Heart left ventricle (tissue), 16 donors: Measurements from ENCODE around the gene FHOD1. TPM values are rescaled to one million over a fixed set of nuclear protein-coding genes. Genes with fewer than 3 reads are reported as not detected.

ENCODE experiments used
- ATAC-seq, 4 donors: fragments of 200-7000 bp; cut with Tn5 transposase; one replicate each; pipeline ENCODE4 v1.9.1; 2020 to 2022; ENCODE audit warnings: moderate library complexity in 4 of 4, mild to moderate bottlenecking in 3 of 4, moderate number of reproducible peaks in 1 of 4
- DNase-seq, 5 donors: peaks; one replicate each; pipeline ENCODE4 v3.0.0-alpha.2; 2020
- H3K27ac ChIP-seq, 12 donors: fragments of 200-600 bp; sonication (generic) in 4 of 12; one replicate each; pipeline versions ENCODE4 v1.5.0 to v1.8.0; 2016 to 2022; ENCODE audit warnings: mild to moderate bottlenecking in 2 of 12
- H3K27me3 ChIP-seq, 9 donors: fragments of 200-600 bp; sonication (generic) in 2 of 9; one replicate each; pipeline versions ENCODE4 v1.5.1 to v1.8.0; 2016 to 2022; ENCODE audit warnings: mild to moderate bottlenecking in 3 of 9
- H3K36me3 ChIP-seq, 9 donors: fragments of 200-600 bp; sonication (generic) in 2 of 9; one replicate each; pipeline versions ENCODE4 v1.5.0 to v1.8.0; 2018 to 2022; ENCODE audit warnings: mild to moderate bottlenecking in 2 of 9
- H3K4me1 ChIP-seq, 12 donors: fragments of 200-600 bp; sonication (generic) in 4 of 12; one replicate each; pipeline versions ENCODE4 v1.5.0 to v1.8.0; 2016 to 2022; ENCODE audit warnings: mild to moderate bottlenecking in 3 of 12
- H3K4me3 ChIP-seq, 12 donors: fragments of 200-600 bp; sonication (generic) in 4 of 12; one replicate each; pipeline versions ENCODE4 v1.5.0 to v1.8.0; 2017 to 2022; ENCODE audit warnings: mild to moderate bottlenecking in 9 of 12, moderate library complexity in 4 of 12
- H3K9me3 ChIP-seq, 12 donors: fragments of 200-600 bp; sonication (generic) in 4 of 12; one replicate each; pipeline versions ENCODE4 v1.5.0 to v1.8.0; 2016 to 2022; ENCODE audit warnings: mild to moderate bottlenecking in 1 of 12
- POLR2A ChIP-seq, 2 donors: fragments of 450-650 bp; IDR thresholded peaks; one replicate each; pipeline ENCODE4 v1.6.1; 2017; ENCODE audit warnings: antibody characterized with exemption in 2 of 2, mild to moderate bottlenecking in 2 of 2, moderate library complexity in 2 of 2
- WGBS, 4 donors: extraction: QIAGEN DNeasy Blood & Tissue Kit in 2 of 4; methylation state at CpG; one replicate each; pipeline versions ENCODE4 v1.1.5 to v1.1.7; 2013 to 2018; 5-methylcytosine and 5-hydroxymethylcytosine counted together
- intact Hi-C, 10 donors: fragments of 100-400 bp; cut with DNase I; formaldehyde crosslinking; loops; one replicate each; pipeline versions ENCODE4 v1.11.1 to v1.14.2; 2022
- polyA plus RNA-seq, 2 donors: library from polyadenylated mRNA; stranded (reverse); fragments of 200-250 nt; gene quantifications; one replicate each; pipeline ENCODE4 v1.2.3, GENCODE V29; 2013
- total RNA-seq, 9 donors: library from RNA; depleted of rRNA in 2 of 9; stranded (reverse); fragments of >200 nt in 2 of 9; fragmentation: NEBNext Ultra II Directional in 3 of 9; extraction: Animal tissue kit (Norgen Biotek cat#: 25700) in 3 of 9; gene quantifications; one replicate each; pipeline versions ENCODE4 v1.1.0 to v1.2.4, GENCODE V29; 2016 to 2023
- TF ChIP-seq, protein P1 (sequence below), 12 donors: fragments of 200-600 bp; sonication (generic) in 4 of 12; IDR thresholded peaks; one replicate each; pipeline versions ENCODE4 v1.5.0 to v1.8.0; 2018 to 2022; ENCODE audit warnings: antibody characterized with exemption in 12 of 12, mild to moderate bottlenecking in 5 of 12
- donor health status: ischemic (EF 13 %, LVEDD 7.1; RV severe dilation, severe dysfunction).
- donor health status: healthy with polysubstance abuse.
- donor health status: DM: no; HTN: yes; CAD: no.
- donor health status: DM: no; HTN: no; CAD: no.
- donor health status: ischemic (EF 25% LVEDD 6.9; RV normal size, moderate dysfunction).
- donor health status: ischemic (EF 25% LVEDD 5.7; RV mildly dilated, moderate dysfunction).
- donor health status: healthy.
- donor health status: DM: yes; HTN: yes; CAD: no.
- donor health status: ischemic (EF 35%, LVEDD 5.7; RV mildly dilated, moderate dysfunction).
- donor health status: nonischemic (EF 11% LVEDD 7.7; RV severe dilation, severe dysfunction).
- donor health status: DM: yes; HTN: yes; CAD: no.
- donor health status: PGD.
- donor health status: ischemic (EF 29% LVEDD 5.4; RV normal size, mild dysfunction).
- donor health status: nonischemic (EF 23%, LVEDD 6.1; RV moderate dilation, normal function).

FHOD1 gene
- total and polyA plus RNA-seq, 11 donors, result 9.6 to 30.3 (median 18.0) TPM

DNA sequence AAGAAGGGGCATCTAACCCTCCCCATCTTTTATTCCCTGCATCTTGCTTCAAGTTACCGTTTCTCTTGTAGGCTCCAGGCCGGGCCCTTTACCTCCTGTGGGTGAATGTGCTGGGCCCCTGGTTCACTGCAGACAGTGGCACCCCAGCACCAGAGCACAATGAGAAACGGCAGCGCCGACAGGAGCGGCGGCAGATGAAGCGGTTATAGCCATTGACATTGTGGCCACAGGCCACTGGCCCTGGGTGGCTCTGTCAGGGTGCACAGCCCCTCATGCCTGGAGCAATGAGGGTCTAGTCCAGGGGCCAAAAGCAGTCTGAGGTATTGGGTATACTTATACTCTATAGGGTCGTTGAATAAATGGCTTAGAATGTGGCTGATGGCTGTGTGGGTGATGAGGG, 18.4 kb downstream of the FHOD1 start:
- DNase-seq (peak in 2 of 5 donors; percentile 13 to 25), ATAC-seq (no peak)
- Histone ChIP-seq H3K9me3 (no peaks in the 10 kb centered on the region), H3K4me3 (no peak overlapping the region), H3K27me3 (no peaks in the 10 kb centered on the region), H3K4me1 (peaks cover 2 to 32% (median 17%) of the 10 kb centered on the region in 12 donors), H3K27ac (no peak overlapping the region), H3K36me3 (peaks cover 0 to 60% (median 58%) of the 10 kb centered on the region in 9 donors)
- intact Hi-C loops, result loop anchor here in 4 of 10 donors (5.0 kb wide), 1 partner anchor 37 kb away; the partner anchor contains the start of genes E2F4 (in 4 of the 4) and EXOC3L1 (in 4 of the 4)
- WGBS, 4 donors, result 82 to 89% (median 84%) methylated on average over 4 to 9 of the region's 9 CpGs
- TF ChIP-seq POLR2A (IDR thresholded peaks at IDR 0.05), result no peak
- TF ChIP-seq, protein P1, sequence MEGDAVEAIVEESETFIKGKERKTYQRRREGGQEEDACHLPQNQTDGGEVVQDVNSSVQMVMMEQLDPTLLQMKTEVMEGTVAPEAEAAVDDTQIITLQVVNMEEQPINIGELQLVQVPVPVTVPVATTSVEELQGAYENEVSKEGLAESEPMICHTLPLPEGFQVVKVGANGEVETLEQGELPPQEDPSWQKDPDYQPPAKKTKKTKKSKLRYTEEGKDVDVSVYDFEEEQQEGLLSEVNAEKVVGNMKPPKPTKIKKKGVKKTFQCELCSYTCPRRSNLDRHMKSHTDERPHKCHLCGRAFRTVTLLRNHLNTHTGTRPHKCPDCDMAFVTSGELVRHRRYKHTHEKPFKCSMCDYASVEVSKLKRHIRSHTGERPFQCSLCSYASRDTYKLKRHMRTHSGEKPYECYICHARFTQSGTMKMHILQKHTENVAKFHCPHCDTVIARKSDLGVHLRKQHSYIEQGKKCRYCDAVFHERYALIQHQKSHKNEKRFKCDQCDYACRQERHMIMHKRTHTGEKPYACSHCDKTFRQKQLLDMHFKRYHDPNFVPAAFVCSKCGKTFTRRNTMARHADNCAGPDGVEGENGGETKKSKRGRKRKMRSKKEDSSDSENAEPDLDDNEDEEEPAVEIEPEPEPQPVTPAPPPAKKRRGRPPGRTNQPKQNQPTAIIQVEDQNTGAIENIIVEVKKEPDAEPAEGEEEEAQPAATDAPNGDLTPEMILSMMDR (IDR thresholded peaks at IDR 0.05), result no peak

DNA sequence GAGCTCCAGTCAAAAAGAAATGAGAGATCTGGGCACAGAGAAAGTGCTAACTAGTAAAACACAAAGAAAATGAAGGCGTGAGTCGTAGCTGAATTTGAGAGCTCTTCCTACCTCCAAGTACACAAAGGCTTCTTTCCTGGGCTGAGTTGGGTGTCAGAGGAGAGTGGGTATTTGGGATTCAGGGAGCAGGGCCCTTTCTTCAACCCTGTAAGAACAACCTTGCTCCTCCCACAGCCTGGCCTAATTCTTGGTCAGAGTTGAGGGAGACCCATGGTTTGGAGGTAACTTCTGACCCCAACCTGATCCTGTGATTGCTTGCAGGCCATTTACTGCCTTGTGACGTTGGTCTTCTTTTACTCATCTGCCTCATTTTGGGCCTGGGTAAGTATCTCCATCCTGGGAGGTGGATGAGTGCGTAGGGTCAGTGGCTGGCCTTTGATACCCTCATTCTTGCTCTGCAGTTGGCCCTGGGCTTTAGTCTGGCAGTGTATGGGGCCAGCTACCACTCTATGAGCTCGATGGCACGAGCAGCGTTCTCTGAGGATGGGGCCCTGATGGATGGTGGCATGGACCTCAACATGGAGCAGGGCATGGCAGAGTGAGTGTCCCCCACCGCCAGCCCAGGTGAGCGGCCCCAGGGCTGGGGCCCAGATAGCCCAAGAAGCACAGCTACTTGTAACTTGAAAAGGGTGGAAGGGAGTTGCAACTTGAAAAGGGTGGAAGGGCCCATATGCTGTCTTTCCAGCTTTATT, 19.1 kb downstream of the FHOD1 start:
- intact Hi-C loops, result loop anchor here in 4 of 10 donors (5.0 kb wide), 1 partner anchor 36 kb away; the partner anchor contains the start of genes E2F4 (in 4 of the 4) and EXOC3L1 (in 4 of the 4)
- DNase-seq (peak in 3 of 5 donors; percentile 20 to 53 (median 26)), ATAC-seq (no peak)
- WGBS, 4 donors, result 79 to 87% (median 86%) methylated on average over 7 to 9 of the region's 9 CpGs
- no peak for TF ChIP-seq POLR2A (IDR thresholded peaks at IDR 0.05)
- TF ChIP-seq, protein P1 (IDR thresholded peaks at IDR 0.05), result no peak
- Histone ChIP-seq H3K27ac (no peak overlapping the region), H3K27me3 (no peaks in the 10 kb centered on the region), H3K4me3 (peak overlapping the region in 9 of 12 donors; percentile 68 to 97 (median 86)), H3K9me3 (no peaks in the 10 kb centered on the region), H3K4me1 (peaks cover 2 to 32% (median 17%) of the 10 kb centered on the region in 12 donors), H3K36me3 (peaks cover 0 to 55% (median 51%) of the 10 kb centered on the region in 9 donors)

DNA sequence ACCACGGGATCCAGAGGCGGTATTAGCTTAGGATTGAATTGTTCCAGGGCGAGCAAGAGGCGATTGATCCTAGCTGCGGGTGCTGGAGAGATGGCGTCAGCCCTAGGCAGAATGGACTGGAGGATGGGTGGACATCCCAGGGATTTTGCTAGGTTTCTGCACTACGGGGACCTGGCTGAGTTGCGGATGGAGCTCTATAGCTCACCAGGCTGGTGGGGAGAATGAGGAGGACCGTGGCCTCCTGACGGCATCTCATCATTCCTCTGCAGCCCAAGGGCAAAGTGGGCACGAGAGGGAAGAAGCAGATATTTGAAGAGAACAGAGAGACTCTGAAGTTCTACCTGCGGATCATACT, 19.7 kb downstream of the FHOD1 start:
- 13 to 20% (median 13%) methylated on average over 12 of the region's 12 CpGs for whole genome bisulfite sequencing, 4 donors
- peak overlapping the region; percentile 55 to 97 (median 84) for H3K4me3 ChIP-seq
- H3K27me3 ChIP-seq, result no peaks in the 10 kb centered on the region
- TF ChIP-seq, protein P1 (IDR thresholded peaks at IDR 0.05), result no peak
- TF ChIP-seq POLR2A (IDR thresholded peaks at IDR 0.05), result no peak
- intact Hi-C loops, result loop anchor here in 5 of 10 donors (2.0 to 5.0 kb wide), 3 partner anchors 19 to 45 kb away; partner anchors contain the start of genes E2F4 (in 4 of the 5), EXOC3L1 (in 4 of the 5), FHOD1 (in 1 of the 5) and MATCAP1 (in 1 of the 5)
- DNase-seq, result peak in 2 of 5 donors; percentile 15 to 31
- peak overlapping the region in 11 of 12 donors; percentile 75 to 94 (median 90) for H3K27ac ChIP-seq
- H3K9me3 ChIP-seq, result no peaks in the 10 kb centered on the region
- ATAC-seq, result no peak
- peaks cover 0 to 51% (median 45%) of the 10 kb centered on the region in 9 donors for H3K36me3 ChIP-seq
- peaks cover 2 to 32% (median 17%) of the 10 kb centered on the region in 12 donors for H3K4me1 ChIP-seq
